K562 (cell line): ENCODE data around the gene TBC1D10A. TPM values are rescaled to one million over a fixed set of nuclear protein-coding genes. Genes with fewer than 3 reads are reported as not detected.
A peak's percentile ranks its signal among the peaks of the same experiment; 100 is the strongest.

ENCODE experiments used
- ATAC-seq: fragments of 200-7000 bp; cut with Tn5 transposase; 3 replicates; pipeline ENCODE4 v1.9.1; 2020; ENCODE audit warnings: moderate library complexity
- BruUV-seq: library from RNA; stranded (reverse); fragments of 400-500 nt; replicated peaks from 2 replicates; lab custom pipeline; 2021; lab: Mats Ljungman, UMichigan
- CTCF ChIA-PET: fragments of 300-600 bp; formaldehyde crosslinking; extraction: SDS; loops from one replicate; lab custom pipeline; 2021; ENCODE audit warnings: low intra/inter-chr PET ratio; lab: Yijun Ruan, JAX
- POLR2A ChIA-PET: fragments of 300-600, 350-650 bp; sonication (Branson Sonifier 250); formaldehyde crosslinking; extraction: SDS; loops from one replicate; lab custom pipeline; 2021; ENCODE audit warnings: antibody characterized with exemption, inconsistent platforms; lab: Yijun Ruan, JAX
- DNase-seq, 4 experiments: peaks; one replicate each; pipeline versions ENCODE4 v3.0.0 to v3.0.0-alpha.2; 2011 to 2018; ENCODE audit warnings: low spot score in 3 of 4, mixed read lengths in 3 of 4; ENCODE audit errors: extremely low read depth in 1 of 4
- FAIRE-seq: peaks from 2 replicates; lab custom pipeline; 2011; peaks lifted over from hg19 to GRCh38; lab: Jason Lieb, UNC
- H2AFZ ChIP-seq: 2 replicates; pipeline ENCODE4 v1.6.0; 2011; ENCODE audit warnings: low read depth, low read length, control low read depth, inconsistent platforms
- H3K27ac ChIP-seq: fragments of 200-600 bp; 3 replicates; pipeline ENCODE4 v1.8.0; 2011; ENCODE audit warnings: low read depth, mild to moderate bottlenecking, control low read depth, inconsistent platforms, low read length, moderate library complexity, mixed read lengths; ENCODE audit errors: extremely low read depth
- H3K27me3 ChIP-seq, 2 experiments: fragments of 300-600 bp in 1 of 2; 2 replicates in 1 of 2; 3 replicates in 1 of 2; pipeline versions ENCODE4 v1.6.0 to v1.8.0; 2011; ENCODE audit warnings: inconsistent platforms in 2 of 2, low read length in 2 of 2, mild to moderate bottlenecking in 1 of 2, mixed read lengths in 1 of 2, moderate library complexity in 1 of 2; ENCODE audit not compliant: control insufficient read depth in 2 of 2, insufficient read depth in 2 of 2
- H3K36me3 ChIP-seq: fragments of 300-600 bp; 3 replicates; pipeline ENCODE4 v1.8.0; 2011; ENCODE audit warnings: mild to moderate bottlenecking, low read length, inconsistent platforms; ENCODE audit not compliant: control insufficient read depth, insufficient read depth
- H3K4me1 ChIP-seq, 2 experiments: fragments of 200-600 bp in 1 of 2; replicated peaks in 1 of 2; 2 replicates in 1 of 2; 3 replicates in 1 of 2; pipeline versions ENCODE4 v1.5.1 to v1.8.0; 2011; ENCODE audit warnings: inconsistent platforms in 2 of 2, low read length in 2 of 2, mild to moderate bottlenecking in 1 of 2, mixed read lengths in 1 of 2, moderate library complexity in 1 of 2; ENCODE audit not compliant: control insufficient read depth in 2 of 2, insufficient read depth in 2 of 2
- H3K4me2 ChIP-seq: 2 replicates; pipeline ENCODE4 v1.6.1; 2011; ENCODE audit warnings: low read length, control low read depth, inconsistent platforms, mixed read lengths; ENCODE audit not compliant: insufficient read depth
- H3K4me3 ChIP-seq: fragments of 200-600 bp; sonication (generic), shearing (Covaris generic); 2 replicates; pipeline ENCODE4 v1.5.1; 2016; ENCODE audit warnings: control low read depth, inconsistent platforms
- H3K79me2 ChIP-seq: fragments of 200-600 bp; 3 replicates; pipeline ENCODE4 v1.8.0; 2011; ENCODE audit warnings: low read length, inconsistent platforms; ENCODE audit not compliant: control insufficient read depth, insufficient read depth
- H3K9ac ChIP-seq, 2 experiments: 2 replicates each; pipeline versions ENCODE4 v1.6.0 to v1.6.1; 2011; ENCODE audit warnings: low read depth in 2 of 2, low read length in 2 of 2, control low read depth in 1 of 2, inconsistent platforms in 1 of 2, mild to moderate bottlenecking in 1 of 2, mixed read lengths in 1 of 2; ENCODE audit not compliant: insufficient read depth in 1 of 2
- H3K9me1 ChIP-seq: one replicate; pipeline ENCODE4 v1.6.0; 2011; ENCODE audit warnings: inconsistent platforms, mild to moderate bottlenecking, low read length, moderate library complexity; ENCODE audit not compliant: control insufficient read depth, insufficient read depth
- H3K9me3 ChIP-seq: replicated peaks from 2 replicates; pipeline ENCODE4 v1.5.1; 2011; ENCODE audit warnings: low read depth, low read length, inconsistent platforms; ENCODE audit not compliant: control insufficient read depth, insufficient read depth
- H4K20me1 ChIP-seq: replicated peaks from 2 replicates; pipeline ENCODE4 v1.6.1; 2011; ENCODE audit warnings: low read length, inconsistent platforms, mixed read lengths; ENCODE audit not compliant: control insufficient read depth, insufficient read depth
- EGR1 ChIP-seq: fragments of 450-650 bp; conservative IDR thresholded peaks from 2 replicates; pipeline ENCODE4 v1.6.1; 2017; ENCODE audit warnings: mild to moderate bottlenecking
- GTF2A2 ChIP-seq: IDR thresholded peaks from 2 replicates; pipeline ENCODE4 v1.6.1; 2016; ENCODE audit warnings: mild to moderate bottlenecking, missing genetic modification characterization, missing compliant biosample characterization
- HNRNPLL ChIP-seq: fragments of 200-400 bp; formaldehyde crosslinking; IDR thresholded peaks from 2 replicates; pipeline ENCODE4 v1.6.1; 2017; ENCODE audit warnings: low read length, low read depth, mild to moderate bottlenecking; ENCODE audit not compliant: poor library complexity, severe bottlenecking
- KLF13 ChIP-seq: fragments of 450-650 bp; IDR thresholded peaks from 2 replicates; pipeline ENCODE4 v1.6.1; 2016; ENCODE audit warnings: missing genetic modification characterization, low read depth, mild to moderate bottlenecking, missing compliant biosample characterization, moderate library complexity, borderline replicate concordance
- MTA3 ChIP-seq: fragments of 450-650 bp; formaldehyde crosslinking; IDR thresholded peaks from 2 replicates; pipeline ENCODE4 v1.6.1; 2017; ENCODE audit warnings: mild to moderate bottlenecking, borderline replicate concordance
- MYC ChIP-seq, 2 experiments: fragments of 250-450 bp in 1 of 2; sonication (Bioruptor Pico) in 1 of 2; IDR thresholded peaks; 2 replicates each; pipeline versions ENCODE4 v1.5.1 to v1.6.1; 2012 to 2021; ENCODE audit warnings: low read depth in 2 of 2, borderline replicate concordance in 1 of 2, improper control_type of control experiment in 1 of 2, low read length in 1 of 2, mild to moderate bottlenecking in 1 of 2, moderate library complexity in 1 of 2
- RB1 ChIP-seq: fragments of 450-650 bp; IDR thresholded peaks from 2 replicates; pipeline ENCODE4 v1.6.1; 2017; ENCODE audit warnings: low read depth, mild to moderate bottlenecking
- SAP30 ChIP-seq: fragments of 200-600 bp; sonication (generic); IDR thresholded peaks from 2 replicates; pipeline ENCODE4 v1.6.1; 2012; ENCODE audit warnings: borderline replicate concordance, low read depth, mild to moderate bottlenecking, moderate library complexity, low read length, control low read depth, inconsistent platforms; ENCODE audit not compliant: insufficient read depth, poor library complexity, severe bottlenecking
- SP1 ChIP-seq: sonication (generic); formaldehyde crosslinking; IDR thresholded peaks from 2 replicates; pipeline ENCODE4 v1.8.1; 2022; ENCODE audit warnings: mild to moderate bottlenecking, missing genetic modification reagents
- TBP ChIP-seq: optimal IDR thresholded peaks from 2 replicates; pipeline ENCODE3; 2011; ENCODE audit warnings: low read depth, low read length, improper control_type of control experiment
- ZNF384 ChIP-seq: IDR thresholded peaks from 2 replicates; pipeline ENCODE4 v1.6.1; 2012; ENCODE audit warnings: low read depth, low read length, improper control_type of control experiment
- ZSCAN29 ChIP-seq: fragments of 450-650 bp; IDR thresholded peaks from 2 replicates; pipeline ENCODE4 v1.6.1; 2017
- WGBS: fragments of 100-300 bp; shearing (Covaris generic); methylation state at CpG from one replicate; pipeline ENCODE4 v1.1.6; 2016; ENCODE audit warnings: low coverage, mixed read lengths; ENCODE audit not compliant: insufficient coverage; ENCODE audit errors: missing lambda C conversion rate; 5-methylcytosine and 5-hydroxymethylcytosine counted together
- in situ Hi-C: fragments of 300-500 bp; cut with MboI; formaldehyde crosslinking; loops from 4 replicates; pipeline ENCODE4 v1.15.0; 2018; ENCODE audit warnings: inconsistent platforms, mixed read lengths
- intact Hi-C: fragments of 100-400 bp; cut with micrococcal nuclease; formaldehyde crosslinking; loops from 2 replicates; pipeline ENCODE4 v1.14.2; 2022
- polyA plus RNA-seq, 8 experiments: library from polyadenylated mRNA; depleted of rRNA in 4 of 8; stranded (reverse) in 5 of 8; unstranded in 3 of 8; fragments of >200 nt; fragmentation: Nextera tagmentation in 2 of 8; fragmentation: Illumina TruSeq in 1 of 8; extraction: Ambion mirVana in 2 of 8; extraction: Trizol in 1 of 8; gene quantifications; 2 replicates each; pipeline versions ENCODE4 v1.2.1 to v1.2.3, GENCODE V29; 2011 to 2014; ENCODE audit warnings: inconsistent platforms in 1 of 8, missing spikeins in 1 of 8
- total RNA-seq, 7 experiments: library from RNA; depleted of rRNA in 6 of 7; stranded (reverse); fragments of >200 nt in 6 of 7; fragmentation: Illumina TruSeq in 2 of 7; extraction: Trizol in 2 of 7; gene quantifications; 2 replicates each; pipeline versions ENCODE4 v1.2.1 to v1.2.3, GENCODE V29; 2011 to 2021; ENCODE audit warnings: low replicate concordance in 1 of 7
- TF ChIP-seq, protein P1 (sequence below): sonication (generic); formaldehyde crosslinking; IDR thresholded peaks from 2 replicates; pipeline ENCODE4 v1.8.0; 2022; ENCODE audit warnings: mild to moderate bottlenecking, missing genetic modification reagents
- TF ChIP-seq, protein P2 (sequence below), 2 experiments: IDR thresholded peaks; 2 replicates each; pipeline ENCODE4 v1.6.1; 2011; ENCODE audit warnings: borderline replicate concordance in 1 of 2, control low read depth in 1 of 2, low read depth in 1 of 2, low read length in 1 of 2, mild to moderate bottlenecking in 1 of 2, mixed read lengths in 1 of 2, moderate library complexity in 1 of 2; ENCODE audit not compliant: insufficient read depth in 1 of 2, insufficient read length in 1 of 2, poor library complexity in 1 of 2, severe bottlenecking in 1 of 2; ENCODE audit errors: extremely low read depth in 1 of 2

Gene TBC1D10A
- total and polyA plus RNA-seq, 9 of the 15 experiments (the other 6 are each of a cell fraction or from before 2014, with no cell fraction given): 0.13 to 10.4 (median 4.6) TPM

DNA sequence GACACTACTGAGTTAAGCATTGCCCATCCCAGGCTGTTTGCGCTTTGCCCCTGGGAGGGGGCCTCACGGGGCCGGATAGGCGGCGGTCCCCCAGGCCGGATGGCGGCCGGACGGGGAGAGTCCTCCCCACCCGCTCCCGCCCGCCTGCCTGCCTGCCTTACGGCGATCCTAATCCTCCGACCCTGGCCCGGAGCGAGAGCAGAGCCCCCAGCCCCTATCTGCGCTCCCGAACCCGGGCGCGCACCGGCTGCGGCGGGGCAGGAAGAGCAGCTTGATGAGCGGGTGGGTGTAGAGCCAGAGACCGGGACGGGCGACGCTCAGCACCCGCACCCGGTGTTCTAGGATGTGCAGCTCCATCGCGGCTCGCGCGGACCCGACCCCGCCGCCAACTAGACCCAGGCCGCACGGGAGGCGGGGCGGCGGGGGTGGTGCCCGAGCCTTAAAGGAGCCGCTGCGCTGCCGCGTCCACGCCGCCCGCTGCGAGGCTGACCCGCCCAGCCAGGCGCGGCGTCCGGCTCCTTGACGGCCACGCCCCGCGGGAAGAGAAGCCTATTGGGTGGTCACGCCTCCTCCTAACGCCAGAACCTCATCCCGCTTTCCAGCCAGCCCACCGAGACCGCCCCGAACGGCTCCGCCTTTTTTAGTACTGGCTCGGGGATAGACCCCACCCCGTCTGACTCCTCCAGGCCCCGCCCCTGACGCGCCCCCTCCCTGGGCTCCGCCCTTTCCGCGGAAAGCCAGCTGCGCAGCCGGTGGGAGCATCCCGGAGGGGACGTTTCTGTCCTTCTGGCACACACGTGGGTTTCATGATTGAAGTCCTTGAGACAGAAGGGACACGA is 37.4 kb downstream of the TBC1D10A start, which contains the start of gene CASTOR1:
Gene CASTOR1, minus strand, starts transcription at position 365 of the 839 bp plus-strand sequence. Its CDS starts 8 bp downstream, at position 357.
- 2% methylated on average over 50 of the region's 85 CpGs for WGBS
- peak; percentile 84 for FAIRE-seq
- in situ Hi-C loops: loop anchor here (10.0 kb wide), 1 partner anchor 315 kb away; the partner anchor contains the start of gene TCN2
- 0 out of 2 replicates have a peak, but pooled peaks have one; percentile 29 for TF ChIP-seq SP1 (CRISPR knock-in tag)
- 0 out of 2 replicates have a peak, but pooled peaks have one; percentile 25 for TF ChIP-seq MTA3
- TF ChIP-seq KLF13 (tag): peak; percentile 56; the same call in 1 of the 2 replicates
- no peak for TF ChIP-seq ZNF384
- TF ChIP-seq ZSCAN29: peak; percentile 81
- TF ChIP-seq, protein P1, sequence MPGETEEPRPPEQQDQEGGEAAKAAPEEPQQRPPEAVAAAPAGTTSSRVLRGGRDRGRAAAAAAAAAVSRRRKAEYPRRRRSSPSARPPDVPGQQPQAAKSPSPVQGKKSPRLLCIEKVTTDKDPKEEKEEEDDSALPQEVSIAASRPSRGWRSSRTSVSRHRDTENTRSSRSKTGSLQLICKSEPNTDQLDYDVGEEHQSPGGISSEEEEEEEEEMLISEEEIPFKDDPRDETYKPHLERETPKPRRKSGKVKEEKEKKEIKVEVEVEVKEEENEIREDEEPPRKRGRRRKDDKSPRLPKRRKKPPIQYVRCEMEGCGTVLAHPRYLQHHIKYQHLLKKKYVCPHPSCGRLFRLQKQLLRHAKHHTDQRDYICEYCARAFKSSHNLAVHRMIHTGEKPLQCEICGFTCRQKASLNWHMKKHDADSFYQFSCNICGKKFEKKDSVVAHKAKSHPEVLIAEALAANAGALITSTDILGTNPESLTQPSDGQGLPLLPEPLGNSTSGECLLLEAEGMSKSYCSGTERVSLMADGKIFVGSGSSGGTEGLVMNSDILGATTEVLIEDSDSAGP (CRISPR knock-in tag): peak; percentile 86
- TF ChIP-seq, protein P2, sequence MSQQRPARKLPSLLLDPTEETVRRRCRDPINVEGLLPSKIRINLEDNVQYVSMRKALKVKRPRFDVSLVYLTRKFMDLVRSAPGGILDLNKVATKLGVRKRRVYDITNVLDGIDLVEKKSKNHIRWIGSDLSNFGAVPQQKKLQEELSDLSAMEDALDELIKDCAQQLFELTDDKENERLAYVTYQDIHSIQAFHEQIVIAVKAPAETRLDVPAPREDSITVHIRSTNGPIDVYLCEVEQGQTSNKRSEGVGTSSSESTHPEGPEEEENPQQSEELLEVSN (IDR thresholded peaks at IDR 0.05; ENCODE audit: borderline replicate concordance in 1 of 2, extremely low read depth in 1 of 2, insufficient read depth in 1 of 2, insufficient read length in 1 of 2, low read depth in 1 of 2, low read length in 1 of 2, poor library complexity in 1 of 2, severe bottlenecking in 1 of 2): peak in 1 of 2 experiments; percentile 63
- TF ChIP-seq MYC (IDR thresholded peaks at IDR 0.05; ENCODE audit: low read depth, low read length): 0 out of 2 replicates have a peak, but pooled peaks have one; percentile 13
- no peak for TF ChIP-seq MYC (CRISPR knock-in tag; IDR thresholded peaks at IDR 0.05; ENCODE audit: borderline replicate concordance, low read depth)
- TF ChIP-seq SAP30: peak; percentile 14
- peak; percentile 33 for TF ChIP-seq TBP
- TF ChIP-seq RB1: peak; percentile 50; the same call in 1 of the 2 replicates
- peak; percentile 44 for TF ChIP-seq HNRNPLL
- no peak for TF ChIP-seq GTF2A2
- TF ChIP-seq EGR1: 0 out of 2 replicates have a peak, but pooled peaks have one; percentile 6

More for the DNA sequence above, 37.4 kb downstream of the TBC1D10A start, which contains the start of gene CASTOR1:
- DNase-seq (peak; percentile 96 to 98 (median 98)), ATAC-seq (peak; percentile 91)
- H2AFZ ChIP-seq: peak within 1 kb of the TSS; percentile 77
- H3K9me1 ChIP-seq: no peaks in the 10 kb centered on the region
- no peaks in the 10 kb centered on the region for H3K79me2 ChIP-seq
- H3K9me3 ChIP-seq: no peaks in the 10 kb centered on the region
- ChIA-PET CTCF (interaction anchor here (0.7 to 2.9 kb wide), 3 partner anchors 15 to 196 kb away, joined by 3 to 31 read pairs (median 3); partner anchors contain the start of gene RNF215), POLR2A (interaction anchor here (0.6 to 1.4 kb wide), 4 partner anchors 11 to 68 kb away, joined by 3 to 7 read pairs (median 5); no protein-coding TSS in a partner anchor)
- H3K4me3 ChIP-seq: peak within 1 kb of the TSS; percentile 58
- no peaks in the 10 kb centered on the region for H3K27me3 ChIP-seq
- peak within 1 kb of the TSS; percentile 60 for H3K4me2 ChIP-seq
- H3K4me1 ChIP-seq: peaks cover 19 to 60% of the 10 kb centered on the region in 2 experiments; a peak in 4 of 5 replicates
- peaks cover 15% of the 10 kb centered on the region; the same call in 1 of the 3 replicates for H3K36me3 ChIP-seq
- intact Hi-C loops: loop anchor here (2.0 kb wide), 1 partner anchor 37 kb away; the partner anchor contains the start of gene TBC1D10A
- peak within 1 kb of the TSS in 1 of 2 experiments; percentile 84; a peak in 3 of 4 replicates for H3K9ac ChIP-seq
- H3K27ac ChIP-seq: 0 out of 3 replicates have a peak within 1 kb of the TSS, but pooled peaks have one; percentile 15
- no TSS peak for BruUV-seq
- H4K20me1 ChIP-seq: peaks cover 6% of the 10 kb centered on the region; the same call in 1 of the 2 replicates
